Activated naive CD8-positive, alpha-beta T cell treated with anti-CD3 and anti-CD28 coated beads, Interleukin-2, amount 50 U/mL, for 24 hours (primary cell): ENCODE data around the gene IPO13.

ENCODE experiments used
- ATAC-seq: fragments of 150-1000 bp; cut with Tn5 transposase; one replicate; pipeline ENCODE4 v1.10.0; 2021
- DNase-seq: peaks from one replicate; pipeline ENCODE4 v3.0.0; 2021
- H3K27ac Mint-ChIP-seq: one replicate; pipeline ENCODE4 v1.8.0; 2021; ENCODE audit warnings: mild to moderate bottlenecking, mixed read lengths
- H3K27me3 Mint-ChIP-seq: one replicate; pipeline ENCODE4 v1.8.0; 2021; ENCODE audit warnings: mixed read lengths
- H3K36me3 Mint-ChIP-seq: one replicate; pipeline ENCODE4 v1.8.0; 2021; ENCODE audit warnings: low read depth, mixed read lengths
- H3K4me1 Mint-ChIP-seq: one replicate; pipeline ENCODE4 v1.8.0; 2021; ENCODE audit warnings: mixed read lengths
- H3K4me3 Mint-ChIP-seq: one replicate; pipeline ENCODE4 v1.8.0; 2021; ENCODE audit warnings: mild to moderate bottlenecking, moderate library complexity, mixed read lengths
- H3K9me3 Mint-ChIP-seq: one replicate; pipeline ENCODE4 v1.8.0; 2021; ENCODE audit warnings: mixed read lengths

The IPO13 gene

GRCh38 chr1:43969746-43970466, 23.2 kb downstream of the IPO13 start, which contains the start of gene DPH2:
Gene DPH2, plus strand, starts transcription at chr1:43970010. Its CDS starts 166 bp downstream, at chr1:43970176.
- Mint-ChIP-seq H3K36me3 (peaks cover 22% of the 10 kb centered on the region), H3K27ac (peak within 1 kb of the TSS; percentile 87), H3K4me3 (peak within 1 kb of the TSS; percentile 97), H3K4me1 (peaks cover 29% of the 10 kb centered on the region), H3K27me3 (no peaks in the 10 kb centered on the region), H3K9me3 (no peaks in the 10 kb centered on the region)
- ATAC-seq (peak; percentile 96), DNase-seq (peak; percentile 95)

- Mint-ChIP-seq H3K27ac (peak overlapping the region; percentile 87), H3K4me1 (peaks cover 32% of the 10 kb centered on the region), H3K27me3 (no peaks in the 10 kb centered on the region), H3K36me3 (peaks cover 22% of the 10 kb centered on the region), H3K4me3 (peak overlapping the region; percentile 97), H3K9me3 (no peaks in the 10 kb centered on the region)
- ATAC-seq (no peak), DNase-seq (no peak)
These were observed 23.8 kb downstream of the IPO13 start for GRCh38 chr1:43970502-43970901.

- Mint-ChIP-seq H3K27me3 (no peaks in the 10 kb centered on the region), H3K4me3 (peak overlapping the region; percentile 97), H3K4me1 (peaks cover 36% of the 10 kb centered on the region), H3K9me3 (no peaks in the 10 kb centered on the region), H3K36me3 (peaks cover 22% of the 10 kb centered on the region), H3K27ac (no peak overlapping the region)
- ATAC-seq: no peak
- DNase-seq: no peak
These were observed 24.2 kb downstream of the IPO13 start for GRCh38 chr1:43970911-43971310.

GRCh38 chr1:43971336-43971980, 24.7 kb downstream of the IPO13 start:
- Mint-ChIP-seq H3K9me3 (no peaks in the 10 kb centered on the region), H3K27me3 (no peaks in the 10 kb centered on the region), H3K4me1 (peaks cover 41% of the 10 kb centered on the region), H3K27ac (no peak overlapping the region), H3K36me3 (peaks cover 24% of the 10 kb centered on the region), H3K4me3 (peak overlapping the region; percentile 97)
- ATAC-seq (no peak), DNase-seq (no peak)

- H3K9me3 Mint-ChIP-seq: no peaks in the 10 kb centered on the region
- H3K4me3 Mint-ChIP-seq: peak overlapping the region; percentile 86
- ATAC-seq: no peak
- peaks cover 44% of the 10 kb centered on the region for H3K36me3 Mint-ChIP-seq
- H3K4me1 Mint-ChIP-seq: peaks cover 63% of the 10 kb centered on the region
- H3K27me3 Mint-ChIP-seq: no peaks in the 10 kb centered on the region
- peak overlapping the region; percentile 81 for H3K27ac Mint-ChIP-seq
- DNase-seq: no peak
These were observed 27.3 kb downstream of the IPO13 start for GRCh38 chr1:43973981-43974442.

GRCh38 chr1:43974443-43975248, 27.9 kb downstream of the IPO13 start, which contains the start of gene ATP6V0B:
Gene ATP6V0B, plus strand, starts transcription at chr1:43974960. Its CDS starts 81 bp downstream, at chr1:43975041.
- Mint-ChIP-seq H3K4me3 (peak within 1 kb of the TSS; percentile 86), H3K9me3 (no peaks in the 10 kb centered on the region), H3K27ac (peak within 1 kb of the TSS; percentile 85), H3K4me1 (peaks cover 61% of the 10 kb centered on the region), H3K27me3 (no peaks in the 10 kb centered on the region), H3K36me3 (peaks cover 44% of the 10 kb centered on the region)
- ATAC-seq (peak; percentile 68), DNase-seq (peak; percentile 98)

- H3K4me3 Mint-ChIP-seq: peak overlapping the region; percentile 86
- H3K27ac Mint-ChIP-seq: peak overlapping the region; percentile 85
- no peaks in the 10 kb centered on the region for H3K9me3 Mint-ChIP-seq
- peaks cover 62% of the 10 kb centered on the region for H3K4me1 Mint-ChIP-seq
- peaks cover 43% of the 10 kb centered on the region for H3K36me3 Mint-ChIP-seq
- ATAC-seq (no peak), DNase-seq (peak; percentile 27)
- H3K27me3 Mint-ChIP-seq: no peaks in the 10 kb centered on the region
These were observed 28.7 kb downstream of the IPO13 start for GRCh38 chr1:43975249-43975961.

- H3K4me3 Mint-ChIP-seq: peak overlapping the region; percentile 86
- H3K27me3 Mint-ChIP-seq: peaks cover 2% of the 10 kb centered on the region
- DNase-seq (no peak), ATAC-seq (no peak)
- peaks cover 60% of the 10 kb centered on the region for H3K4me1 Mint-ChIP-seq
- peak overlapping the region; percentile 85 for H3K27ac Mint-ChIP-seq
- H3K36me3 Mint-ChIP-seq: peaks cover 42% of the 10 kb centered on the region
- H3K9me3 Mint-ChIP-seq: no peaks in the 10 kb centered on the region
These were observed 29.3 kb downstream of the IPO13 start for GRCh38 chr1:43976045-43976444.

GRCh38 chr1:43976890-43977289, 30.1 kb downstream of the IPO13 start:
- ATAC-seq: no peak
- no peaks in the 10 kb centered on the region for H3K9me3 Mint-ChIP-seq
- peaks cover 43% of the 10 kb centered on the region for H3K36me3 Mint-ChIP-seq
- H3K4me3 Mint-ChIP-seq: peak overlapping the region; percentile 86
- H3K4me1 Mint-ChIP-seq: peaks cover 56% of the 10 kb centered on the region
- H3K27me3 Mint-ChIP-seq: peaks cover 2% of the 10 kb centered on the region
- no peak overlapping the region for H3K27ac Mint-ChIP-seq
- DNase-seq: no peak

- Mint-ChIP-seq H3K36me3 (peaks cover 42% of the 10 kb centered on the region), H3K4me1 (peaks cover 56% of the 10 kb centered on the region), H3K27me3 (peaks cover 2% of the 10 kb centered on the region), H3K9me3 (no peaks in the 10 kb centered on the region), H3K27ac (peak overlapping the region; percentile 70), H3K4me3 (peak overlapping the region; percentile 86)
- no peak for ATAC-seq
- no peak for DNase-seq
These were observed 30.9 kb downstream of the IPO13 start for GRCh38 chr1:43977376-43978263.

- peaks cover 42% of the 10 kb centered on the region for H3K36me3 Mint-ChIP-seq
- H3K27ac Mint-ChIP-seq: peak overlapping the region; percentile 70
- H3K9me3 Mint-ChIP-seq: no peaks in the 10 kb centered on the region
- peaks cover 2% of the 10 kb centered on the region for H3K27me3 Mint-ChIP-seq
- DNase-seq (no peak), ATAC-seq (no peak)
- peaks cover 56% of the 10 kb centered on the region for H3K4me1 Mint-ChIP-seq
- H3K4me3 Mint-ChIP-seq: peak overlapping the region; percentile 86
These were observed 31.5 kb downstream of the IPO13 start for GRCh38 chr1:43978264-43978550.

GRCh38 chr1:43978551-43979260, 32.0 kb downstream of the IPO13 start, which contains the start of gene B4GALT2:
Gene B4GALT2, plus strand, starts transcription at chr1:43979210. Its CDS starts 1,951 bp downstream, at chr1:43981161.
- Mint-ChIP-seq H3K36me3 (peaks cover 37% of the 10 kb centered on the region), H3K27me3 (peaks cover 2% of the 10 kb centered on the region), H3K27ac (peak within 1 kb of the TSS; percentile 87), H3K4me1 (peaks cover 52% of the 10 kb centered on the region), H3K9me3 (no peaks in the 10 kb centered on the region), H3K4me3 (peak within 1 kb of the TSS; percentile 90)
- ATAC-seq (peak; percentile 6), DNase-seq (peak; percentile 58)

- Mint-ChIP-seq H3K27me3 (peaks cover 2% of the 10 kb centered on the region), H3K36me3 (peaks cover 38% of the 10 kb centered on the region), H3K9me3 (no peaks in the 10 kb centered on the region), H3K4me1 (peaks cover 47% of the 10 kb centered on the region), H3K4me3 (no peak overlapping the region), H3K27ac (no peak overlapping the region)
- no peak for DNase-seq
- ATAC-seq: no peak
These were observed 32.4 kb downstream of the IPO13 start for GRCh38 chr1:43979261-43979527.
